Measurements from ENCODE around the gene BNIP1. TPM values are rescaled to one million over a fixed set of nuclear protein-coding genes. Genes with fewer than 3 reads are reported as not detected.

The BNIP1 gene
- total and polyA plus RNA-seq, 9 donors, result 8.3 to 17.6 (median 9.5) TPM

- TF ChIP-seq EP300 (IDR thresholded peaks at IDR 0.05) (no peak), CTCF (IDR thresholded peaks at IDR 0.05) (no peak), POLR2A (IDR thresholded peaks at IDR 0.05) (no peak)
- no peaks in the 10 kb centered on the region for H3K4me1 ChIP-seq (ENCODE audit: insufficient read depth)
- 75 to 83% (median 80%) methylated on average over 7 of the region's 7 CpGs for WGBS, 3 donors
- peaks cover 0 to 6% of the 10 kb centered on the region in 2 donors for H3K9me3 ChIP-seq
- no peaks in the 10 kb centered on the region for H3K27me3 ChIP-seq
- no peak for DNase-seq
- no peaks in the 10 kb centered on the region for H3K36me3 ChIP-seq
- H3K4me3 ChIP-seq, result no peak overlapping the region
- H3K27ac ChIP-seq, result no peak overlapping the region
- intact Hi-C loops (cut with DNase I), result no loop called here
These were observed 53.7 kb downstream of the BNIP1 start for GRCh38 chr5:173198049-173198448.

- Histone ChIP-seq H3K9me3 (peaks cover 0 to 6% of the 10 kb centered on the region in 2 donors), H3K27ac (no peak overlapping the region), H3K4me3 (no peak overlapping the region), H3K27me3 (no peaks in the 10 kb centered on the region), H3K4me1 (ENCODE audit: insufficient read depth) (no peaks in the 10 kb centered on the region), H3K36me3 (no peaks in the 10 kb centered on the region)
- intact Hi-C loops (cut with DNase I), result no loop called here
- DNase-seq, result no peak
- TF ChIP-seq CTCF (IDR thresholded peaks at IDR 0.05), result no peak
- no peak for TF ChIP-seq EP300 (IDR thresholded peaks at IDR 0.05)
- no peak for TF ChIP-seq POLR2A (IDR thresholded peaks at IDR 0.05)
These were observed 56.0 kb downstream of the BNIP1 start for GRCh38 chr5:173200356-173200755.

GRCh38 chr5:173201636-173202265, 57.4 kb downstream of the BNIP1 start:
- H3K9me3 ChIP-seq, result peaks cover 0 to 6% of the 10 kb centered on the region in 2 donors
- H3K27me3 ChIP-seq, result no peaks in the 10 kb centered on the region
- no peak overlapping the region for H3K27ac ChIP-seq
- TF ChIP-seq EP300 (IDR thresholded peaks at IDR 0.05), result no peak
- TF ChIP-seq POLR2A (IDR thresholded peaks at IDR 0.05), result no peak
- no peak for TF ChIP-seq CTCF (IDR thresholded peaks at IDR 0.05)
- H3K4me1 ChIP-seq (ENCODE audit: insufficient read depth), result no peaks in the 10 kb centered on the region
- 75 to 79% (median 77%) methylated on average over 13 of the region's 13 CpGs for WGBS, 3 donors
- DNase-seq, result no peak
- intact Hi-C loops (cut with DNase I), result no loop called here
- H3K36me3 ChIP-seq, result no peaks in the 10 kb centered on the region
- H3K4me3 ChIP-seq, result no peak overlapping the region

- H3K4me1 ChIP-seq (ENCODE audit: insufficient read depth), result no peaks in the 10 kb centered on the region
- TF ChIP-seq POLR2A (IDR thresholded peaks at IDR 0.05), result no peak
- no peak for TF ChIP-seq EP300 (IDR thresholded peaks at IDR 0.05)
- H3K9me3 ChIP-seq, result peaks cover 0 to 6% of the 10 kb centered on the region in 2 donors
- WGBS, 3 donors, result 6 to 14% (median 12%) methylated on average over 11 of the region's 11 CpGs
- no peaks in the 10 kb centered on the region for H3K27me3 ChIP-seq
- H3K27ac ChIP-seq, result no peak overlapping the region
- H3K36me3 ChIP-seq, result no peaks in the 10 kb centered on the region
- DNase-seq, result no peak
- H3K4me3 ChIP-seq, result no peak overlapping the region
- intact Hi-C loops (cut with DNase I), result no loop called here
These were observed 58.0 kb downstream of the BNIP1 start for GRCh38 chr5:173202266-173202875.

Data from ovary (tissue), 9 donors.